ENCODE results near the gene MAG. TPM values are rescaled to one million over a fixed set of nuclear protein-coding genes. Genes with fewer than 3 reads are reported as not detected.

The MAG gene
- total RNA-seq, 1 experiment from 2014 or later: 13.4 TPM

- CTCF ChIA-PET: no interaction called here
Measured at GRCh38 chr19:35297515-35297848, 5.5 kb downstream of the MAG start.

DNA sequence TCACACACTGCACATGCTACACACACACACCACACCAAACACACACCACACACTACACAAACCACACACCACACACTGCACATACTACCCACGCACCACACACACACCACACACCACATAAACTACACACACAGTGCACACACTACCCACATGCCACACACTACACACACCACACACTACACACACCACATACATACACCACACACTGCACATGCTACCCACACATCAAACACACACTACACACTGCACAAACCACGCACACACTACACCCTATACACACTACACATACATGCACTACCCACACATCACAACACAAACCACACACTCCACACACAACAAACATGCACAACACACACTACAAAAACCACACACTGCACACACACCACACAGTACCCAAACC lies 6.0 kb downstream of the MAG start:
- no peaks in the 10 kb centered on the region for H3K36me3 ChIP-seq (ENCODE audit: low read depth)
- intact Hi-C loops (cut with micrococcal nuclease; ENCODE audit: unreplicated experiment): no loop called here
- ChIA-PET POLR2A (ENCODE audit: unreplicated experiment) (no interaction called here), CTCF (no interaction called here)
- H3K27me3 ChIP-seq (ENCODE audit: insufficient read depth, low read depth): 0 out of 2 replicates have a peak, but pooled peaks cover 3% of the 10 kb centered on the region
- H2AFZ ChIP-seq: no peak overlapping the region
- BruUV-seq (replicated peaks): no TSS peak
- H4K20me1 ChIP-seq (ENCODE audit: insufficient read depth): no peaks in the 10 kb centered on the region
- H3F3A ChIP-seq (ENCODE audit: insufficient read depth, low read depth): peaks cover 37% of the 10 kb centered on the region
- no peaks in the 10 kb centered on the region for H3K9me2 ChIP-seq (ENCODE audit: insufficient read depth)
- no peak overlapping the region for H3K27ac ChIP-seq
- no peaks in the 10 kb centered on the region for H3K4me1 ChIP-seq (replicated peaks; ENCODE audit: insufficient read depth)
- H3K9me3 ChIP-seq (ENCODE audit: insufficient read depth, low read depth): no peaks in the 10 kb centered on the region
- no peak for DNase-seq
- H3K79me2 ChIP-seq (ENCODE audit: low read depth): no peaks in the 10 kb centered on the region
- H3K4me2 ChIP-seq: no peak overlapping the region
- no peak overlapping the region for H3K4me3 ChIP-seq
- TF ChIP-seq, protein P1, sequence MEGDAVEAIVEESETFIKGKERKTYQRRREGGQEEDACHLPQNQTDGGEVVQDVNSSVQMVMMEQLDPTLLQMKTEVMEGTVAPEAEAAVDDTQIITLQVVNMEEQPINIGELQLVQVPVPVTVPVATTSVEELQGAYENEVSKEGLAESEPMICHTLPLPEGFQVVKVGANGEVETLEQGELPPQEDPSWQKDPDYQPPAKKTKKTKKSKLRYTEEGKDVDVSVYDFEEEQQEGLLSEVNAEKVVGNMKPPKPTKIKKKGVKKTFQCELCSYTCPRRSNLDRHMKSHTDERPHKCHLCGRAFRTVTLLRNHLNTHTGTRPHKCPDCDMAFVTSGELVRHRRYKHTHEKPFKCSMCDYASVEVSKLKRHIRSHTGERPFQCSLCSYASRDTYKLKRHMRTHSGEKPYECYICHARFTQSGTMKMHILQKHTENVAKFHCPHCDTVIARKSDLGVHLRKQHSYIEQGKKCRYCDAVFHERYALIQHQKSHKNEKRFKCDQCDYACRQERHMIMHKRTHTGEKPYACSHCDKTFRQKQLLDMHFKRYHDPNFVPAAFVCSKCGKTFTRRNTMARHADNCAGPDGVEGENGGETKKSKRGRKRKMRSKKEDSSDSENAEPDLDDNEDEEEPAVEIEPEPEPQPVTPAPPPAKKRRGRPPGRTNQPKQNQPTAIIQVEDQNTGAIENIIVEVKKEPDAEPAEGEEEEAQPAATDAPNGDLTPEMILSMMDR (conservative IDR thresholded peaks at IDR 0.05): no peak
- TF ChIP-seq EZH2 (IDR thresholded peaks at IDR 0.05; ENCODE audit: low read depth): no peak

More at GRCh38 chr19:35297515-35297848, 5.5 kb downstream of the MAG start:
- no peak overlapping the region for H2AFZ ChIP-seq
- no peaks in the 10 kb centered on the region for H4K20me1 ChIP-seq (ENCODE audit: insufficient read depth)
- H3K79me2 ChIP-seq (ENCODE audit: low read depth): no peaks in the 10 kb centered on the region
- DNase-seq: no peak
- H3K4me1 ChIP-seq (replicated peaks; ENCODE audit: insufficient read depth): no peaks in the 10 kb centered on the region
- no peaks in the 10 kb centered on the region for H3K9me3 ChIP-seq (ENCODE audit: insufficient read depth, low read depth)
- intact Hi-C loops (cut with micrococcal nuclease; ENCODE audit: unreplicated experiment): no loop called here
- POLR2A ChIA-PET (ENCODE audit: unreplicated experiment): no interaction called here
- TF ChIP-seq EZH2 (IDR thresholded peaks at IDR 0.05; ENCODE audit: low read depth): no peak
- TF ChIP-seq, protein P1 (conservative IDR thresholded peaks at IDR 0.05): no peak
- peaks cover 37% of the 10 kb centered on the region for H3F3A ChIP-seq (ENCODE audit: insufficient read depth, low read depth)
- BruUV-seq (replicated peaks): no TSS peak
- no peaks in the 10 kb centered on the region for H3K36me3 ChIP-seq (ENCODE audit: low read depth)
- 0 out of 2 replicates have a peak, but pooled peaks cover 3% of the 10 kb centered on the region for H3K27me3 ChIP-seq (ENCODE audit: insufficient read depth, low read depth)
- H3K4me2 ChIP-seq: no peak overlapping the region
- H3K4me3 ChIP-seq: no peak overlapping the region
- H3K27ac ChIP-seq: no peak overlapping the region
- H3K9me2 ChIP-seq (ENCODE audit: insufficient read depth): no peaks in the 10 kb centered on the region

- H3K9me3 ChIP-seq (ENCODE audit: insufficient read depth, low read depth): no peaks in the 10 kb centered on the region
- TF ChIP-seq, protein P1 (conservative IDR thresholded peaks at IDR 0.05): no peak
- TF ChIP-seq EZH2 (IDR thresholded peaks at IDR 0.05; ENCODE audit: low read depth): no peak
- no peaks in the 10 kb centered on the region for H3K36me3 ChIP-seq (ENCODE audit: low read depth)
- H3K27me3 ChIP-seq (ENCODE audit: insufficient read depth, low read depth): 0 out of 2 replicates have a peak, but pooled peaks cover 3% of the 10 kb centered on the region
- no peak overlapping the region for H3K27ac ChIP-seq
- H3K4me2 ChIP-seq: no peak overlapping the region
- peaks cover 37% of the 10 kb centered on the region for H3F3A ChIP-seq (ENCODE audit: insufficient read depth, low read depth)
- no peaks in the 10 kb centered on the region for H3K9me2 ChIP-seq (ENCODE audit: insufficient read depth)
- ChIA-PET POLR2A (ENCODE audit: unreplicated experiment) (no interaction called here), CTCF (no interaction called here)
- DNase-seq: no peak
- H3K4me1 ChIP-seq (replicated peaks; ENCODE audit: insufficient read depth): no peaks in the 10 kb centered on the region
- H3K4me3 ChIP-seq: no peak overlapping the region
- no TSS peak for BruUV-seq (replicated peaks)
- H2AFZ ChIP-seq: no peak overlapping the region
- H3K79me2 ChIP-seq (ENCODE audit: low read depth): no peaks in the 10 kb centered on the region
- intact Hi-C loops (cut with micrococcal nuclease; ENCODE audit: unreplicated experiment): no loop called here
- no peaks in the 10 kb centered on the region for H4K20me1 ChIP-seq (ENCODE audit: insufficient read depth)
Measured at GRCh38 chr19:35298561-35298972, 6.6 kb downstream of the MAG start.

All from PC-9 (cell line).